ENCODE results near the gene RBM28.

DNA sequence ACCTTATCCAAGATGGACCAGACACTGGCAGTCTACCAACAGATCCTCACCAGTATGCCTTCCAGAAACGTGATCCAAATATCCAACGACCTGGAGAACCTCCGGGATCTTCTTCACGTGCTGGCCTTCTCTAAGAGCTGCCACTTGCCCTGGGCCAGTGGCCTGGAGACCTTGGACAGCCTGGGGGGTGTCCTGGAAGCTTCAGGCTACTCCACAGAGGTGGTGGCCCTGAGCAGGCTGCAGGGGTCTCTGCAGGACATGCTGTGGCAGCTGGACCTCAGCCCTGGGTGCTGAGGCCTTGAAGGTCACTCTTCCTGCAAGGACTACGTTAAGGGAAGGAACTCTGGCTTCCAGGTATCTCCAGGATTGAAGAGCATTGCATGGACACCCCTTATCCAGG is 89.2 kb downstream of the RBM28 start:
- TF ChIP-seq, protein P1, sequence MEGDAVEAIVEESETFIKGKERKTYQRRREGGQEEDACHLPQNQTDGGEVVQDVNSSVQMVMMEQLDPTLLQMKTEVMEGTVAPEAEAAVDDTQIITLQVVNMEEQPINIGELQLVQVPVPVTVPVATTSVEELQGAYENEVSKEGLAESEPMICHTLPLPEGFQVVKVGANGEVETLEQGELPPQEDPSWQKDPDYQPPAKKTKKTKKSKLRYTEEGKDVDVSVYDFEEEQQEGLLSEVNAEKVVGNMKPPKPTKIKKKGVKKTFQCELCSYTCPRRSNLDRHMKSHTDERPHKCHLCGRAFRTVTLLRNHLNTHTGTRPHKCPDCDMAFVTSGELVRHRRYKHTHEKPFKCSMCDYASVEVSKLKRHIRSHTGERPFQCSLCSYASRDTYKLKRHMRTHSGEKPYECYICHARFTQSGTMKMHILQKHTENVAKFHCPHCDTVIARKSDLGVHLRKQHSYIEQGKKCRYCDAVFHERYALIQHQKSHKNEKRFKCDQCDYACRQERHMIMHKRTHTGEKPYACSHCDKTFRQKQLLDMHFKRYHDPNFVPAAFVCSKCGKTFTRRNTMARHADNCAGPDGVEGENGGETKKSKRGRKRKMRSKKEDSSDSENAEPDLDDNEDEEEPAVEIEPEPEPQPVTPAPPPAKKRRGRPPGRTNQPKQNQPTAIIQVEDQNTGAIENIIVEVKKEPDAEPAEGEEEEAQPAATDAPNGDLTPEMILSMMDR (IDR thresholded peaks at IDR 0.05), result no peak
- TF ChIP-seq POLR2A (IDR thresholded peaks at IDR 0.05), result no peak
